ENCODE results near the gene SCARF2.
"Not testable (repeated sequence)": the region's sequence is repeated elsewhere in the genome, so short reads cannot be mapped to it uniquely, and the experiment has no call there.

SCARF2 gene

DNA sequence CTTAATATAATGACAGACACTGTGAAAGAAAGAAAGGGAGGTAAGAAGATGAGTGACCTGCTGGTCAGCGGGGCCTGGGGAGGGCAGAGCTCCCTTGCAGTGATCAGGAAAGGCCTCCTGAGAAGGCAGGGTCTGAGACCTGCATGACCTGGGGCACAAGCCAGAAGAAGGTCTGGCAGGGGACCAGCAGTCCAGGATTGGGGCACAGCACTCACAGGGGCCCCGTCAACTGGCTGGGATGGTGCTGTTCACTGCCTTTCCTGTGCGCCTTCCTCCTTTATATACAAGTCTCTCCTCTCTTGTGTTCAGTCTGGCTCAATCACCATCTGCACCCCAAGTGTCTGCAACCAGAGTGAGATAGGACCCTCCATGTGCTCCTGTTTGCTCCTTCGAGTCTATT is 22.2 kb upstream of the SCARF2 start:
- no peak for DNase-seq (ENCODE audit: low spot score)

DNA sequence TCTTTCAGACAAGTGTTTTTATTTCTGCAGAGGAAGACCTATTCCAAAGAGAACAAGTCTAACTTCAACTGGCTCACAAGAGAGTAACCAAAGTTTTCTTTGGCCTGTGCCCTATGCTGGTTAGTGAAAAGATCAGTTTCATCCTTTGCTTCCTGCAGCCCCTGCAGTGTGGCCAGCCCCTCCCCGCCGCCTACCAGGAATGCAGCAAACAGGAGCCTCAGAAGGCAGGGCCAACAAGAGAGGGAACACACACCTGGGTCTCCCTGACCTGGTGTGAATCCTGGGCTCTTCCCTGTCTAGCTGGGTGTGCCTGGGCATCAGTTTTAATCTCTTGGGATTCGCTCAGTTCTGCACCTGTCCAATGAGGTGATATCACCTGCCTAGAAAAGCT is 21.5 kb upstream of the SCARF2 start:
- no peak for DNase-seq (ENCODE audit: low spot score)

DNA sequence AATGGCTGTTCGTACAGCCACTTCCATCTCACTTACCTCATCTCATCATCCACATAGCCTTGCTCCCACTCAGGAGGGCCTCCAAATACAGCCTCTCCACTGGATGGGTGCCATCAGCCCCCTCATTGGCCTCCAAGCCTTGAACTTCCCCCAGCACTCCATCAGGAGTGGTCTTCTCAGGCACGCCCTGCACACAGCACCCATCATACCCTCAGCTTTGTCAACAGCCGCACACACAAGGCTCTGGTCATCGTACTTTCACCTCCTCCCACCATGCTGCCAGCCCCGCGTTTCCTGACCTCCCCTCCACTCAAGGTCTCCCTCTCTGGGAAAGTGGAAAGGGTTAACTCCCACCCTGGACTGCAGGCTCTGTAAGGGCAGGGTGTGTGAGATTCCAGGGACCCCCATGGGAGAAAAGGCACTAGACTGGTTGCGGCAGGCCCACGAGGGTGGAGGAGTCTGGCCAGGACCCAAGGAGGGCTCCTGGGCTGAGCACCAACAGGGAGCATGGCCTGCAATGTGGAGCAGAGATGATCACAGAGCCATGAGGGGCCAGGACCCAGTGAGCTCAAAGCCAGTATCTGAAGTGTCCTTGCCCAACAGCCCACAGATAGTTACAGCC is 21.0 kb upstream of the SCARF2 start:
- no peak for DNase-seq (ENCODE audit: low spot score)

DNA sequence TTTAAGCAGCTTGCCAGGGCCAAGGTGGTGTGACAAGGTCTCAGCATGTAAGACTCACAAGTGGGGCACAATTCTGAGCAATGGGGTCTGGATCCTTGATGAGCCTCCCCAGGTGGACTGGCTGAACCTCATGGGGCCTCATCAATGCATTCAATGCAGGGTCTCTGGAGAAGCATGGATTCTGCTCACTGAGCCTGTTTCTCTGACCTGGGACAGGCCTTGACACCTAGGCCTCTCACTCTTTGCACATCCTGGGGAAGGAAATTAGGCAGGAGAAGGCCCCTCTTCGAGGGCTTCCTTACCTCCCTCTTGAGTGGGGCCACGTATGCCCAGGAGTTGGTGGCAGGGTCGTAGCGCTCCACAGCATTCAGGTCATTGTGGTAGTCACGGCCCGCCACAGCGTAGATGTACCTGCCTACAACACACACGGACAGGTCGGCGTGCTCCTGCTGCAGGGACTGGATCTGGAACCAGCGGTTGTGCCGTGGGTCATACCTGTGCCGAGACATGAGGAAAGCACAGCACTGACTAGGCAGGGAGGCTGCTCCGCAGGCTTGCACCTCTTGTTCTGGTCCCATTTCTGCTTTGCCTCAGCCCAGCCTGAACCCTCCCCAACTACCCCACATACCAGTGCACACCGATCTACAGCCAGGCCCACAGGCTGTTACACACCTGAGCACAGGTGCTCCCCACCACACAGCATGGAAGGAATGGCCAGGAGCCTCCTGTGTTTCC is 20.0 kb upstream of the SCARF2 start:
- DNase-seq (ENCODE audit: low spot score), result no peak

DNA sequence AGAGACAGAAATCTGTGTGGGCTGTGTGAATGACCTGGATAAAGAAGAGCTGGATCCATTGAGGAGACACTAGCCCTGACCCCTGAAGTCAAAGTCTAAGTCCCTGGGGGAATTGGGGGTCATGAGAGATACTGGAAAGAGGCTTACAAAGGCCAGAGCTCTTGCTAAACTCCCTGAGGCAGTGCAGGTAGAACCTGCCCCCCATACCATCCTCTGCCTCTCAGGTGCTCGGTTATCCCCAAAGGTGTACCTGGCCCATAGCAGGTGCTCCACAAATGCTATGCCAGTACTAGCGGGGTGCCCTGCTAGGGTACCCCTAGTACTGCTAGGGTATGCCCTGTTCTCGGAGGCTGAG is 19.1 kb upstream of the SCARF2 start:
- no peak for DNase-seq (ENCODE audit: low spot score)

DNA sequence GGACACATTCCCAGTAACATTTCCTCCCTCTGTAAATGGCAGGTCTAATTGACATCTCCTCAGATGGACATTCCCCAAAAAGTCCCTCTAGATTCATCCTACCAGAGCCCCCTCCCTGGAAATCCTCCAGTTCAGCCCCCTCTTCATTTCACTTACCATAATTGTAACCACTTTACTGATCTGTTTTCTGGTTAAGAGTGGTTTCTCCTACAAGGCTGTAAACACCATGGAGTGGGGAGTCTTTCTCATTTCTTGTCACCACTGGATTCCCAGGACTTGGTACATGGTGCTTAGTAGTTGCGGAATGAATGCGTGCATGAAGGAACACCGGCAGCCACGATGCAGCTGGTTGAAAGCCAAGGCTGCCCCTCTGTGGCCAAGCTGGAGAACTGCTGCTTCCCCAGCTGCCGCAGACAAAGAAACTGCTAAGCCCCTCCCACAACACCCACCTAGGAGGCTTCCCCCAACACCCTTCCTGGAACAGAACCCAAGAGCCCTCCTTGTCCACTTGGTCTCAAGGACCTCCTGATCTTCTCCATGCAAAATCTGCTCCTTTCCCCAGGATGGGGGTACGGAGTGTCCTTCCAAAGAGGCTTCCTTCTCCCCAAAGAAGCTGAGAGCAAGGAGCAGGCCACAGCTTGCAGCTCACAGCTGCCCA is 18.6 kb upstream of the SCARF2 start:
- DNase-seq (ENCODE audit: low spot score), result peak; percentile 92

DNA sequence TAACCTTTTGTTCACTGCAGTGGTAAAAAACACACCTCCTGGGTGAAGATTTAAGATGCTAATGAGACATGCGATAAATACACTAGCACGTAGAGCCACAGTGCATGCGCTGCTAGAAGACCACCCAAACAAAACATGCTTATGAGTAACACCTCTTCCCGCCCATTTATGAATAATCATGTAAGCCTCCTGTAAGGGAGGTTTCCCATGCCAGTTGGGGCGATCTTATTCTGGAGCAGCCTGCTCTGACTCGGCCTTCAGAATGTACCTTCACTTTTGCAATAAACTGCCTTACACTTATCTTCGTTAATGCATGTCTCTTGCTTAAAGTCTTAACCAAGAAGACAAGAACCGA is 18.1 kb upstream of the SCARF2 start:
- no peak for DNase-seq (ENCODE audit: low spot score)

DNA sequence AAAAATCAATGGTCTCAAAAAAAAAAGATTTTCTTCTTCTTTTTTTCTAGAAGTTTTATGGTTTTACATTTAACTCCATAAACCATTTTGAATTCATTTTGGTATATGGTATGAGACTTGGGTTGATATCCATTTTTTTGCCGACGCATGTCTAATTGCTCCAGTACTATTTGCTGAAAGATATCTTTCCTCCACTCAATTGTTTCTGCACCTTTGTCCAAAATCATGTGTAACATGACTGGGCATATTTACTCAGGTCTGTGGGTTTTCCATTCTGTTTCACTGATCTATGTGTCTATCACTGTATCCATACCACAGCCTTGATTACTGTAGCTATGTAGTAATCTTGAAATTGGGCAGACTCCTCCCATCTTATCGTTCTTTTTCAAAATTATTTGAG is 15.6 kb upstream of the SCARF2 start:
- no peak for DNase-seq (ENCODE audit: low spot score)

DNA sequence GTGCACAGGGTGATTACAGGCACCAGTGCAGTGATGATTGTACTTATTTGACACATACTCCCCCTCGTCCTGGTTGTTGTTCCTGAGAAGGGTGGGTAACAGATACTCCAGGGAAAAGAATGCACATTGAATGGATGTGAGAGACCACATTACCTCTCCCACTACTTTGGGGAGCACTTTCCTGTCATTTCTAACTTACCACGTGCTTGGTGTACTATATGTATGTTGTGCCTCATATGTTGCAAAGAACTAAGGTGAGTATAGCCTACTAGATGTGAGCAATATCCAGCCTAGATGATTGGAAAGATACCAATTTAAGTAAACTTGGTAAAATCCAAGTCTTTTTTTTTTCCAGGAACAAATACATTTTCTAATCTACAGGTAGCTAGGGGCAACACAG is 14.3 kb upstream of the SCARF2 start:
- DNase-seq (ENCODE audit: low spot score), result no peak

DNA sequence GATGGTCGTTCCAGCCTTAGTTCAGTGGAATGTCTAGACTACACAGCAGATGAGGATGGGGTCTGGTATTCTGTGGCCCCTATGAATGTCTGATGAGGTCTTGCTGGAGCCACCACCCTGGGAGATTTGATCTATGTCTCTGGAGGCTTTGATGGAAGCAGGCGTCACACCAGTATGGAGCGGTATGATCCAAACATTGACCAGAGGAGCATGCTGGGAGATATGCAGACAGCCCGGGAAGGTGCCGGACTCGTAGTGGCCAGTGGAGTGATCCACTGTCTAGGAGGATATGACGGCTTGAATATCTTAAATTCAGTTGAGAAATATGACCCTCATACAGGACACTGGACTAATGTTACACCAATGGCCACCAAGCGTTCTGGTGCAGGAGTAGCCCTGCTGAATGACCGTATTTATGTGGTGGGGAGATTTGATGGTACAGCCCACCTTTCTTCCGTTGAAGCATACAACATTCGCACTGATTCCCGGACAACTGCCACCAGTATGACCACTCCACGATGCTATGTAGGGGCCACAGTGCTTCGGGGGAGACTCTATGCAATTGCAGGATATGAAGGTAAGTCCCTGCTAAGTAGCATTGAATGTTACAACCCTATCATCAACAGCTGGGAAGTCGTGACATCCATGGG is 13.6 kb upstream of the SCARF2 start:
- not testable (repeated sequence) for DNase-seq (ENCODE audit: low spot score)

DNA sequence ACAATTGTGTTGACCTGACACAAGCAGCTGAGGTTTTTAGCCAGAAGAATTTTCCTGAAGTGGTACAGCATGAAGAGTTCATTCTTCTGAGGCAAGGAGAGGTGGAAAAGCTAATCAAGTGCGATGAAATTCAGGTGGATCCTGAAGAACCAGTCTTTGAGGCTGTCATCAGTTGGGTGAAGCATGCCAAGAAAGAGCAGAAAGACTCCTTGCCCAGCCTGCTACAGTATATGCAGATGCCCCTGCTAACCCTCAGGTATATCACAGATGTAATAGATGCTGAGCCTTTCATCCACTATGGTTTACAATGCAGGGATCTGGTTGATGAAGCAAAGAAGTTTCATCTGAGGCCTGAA is 12.9 kb upstream of the SCARF2 start:
- DNase-seq (ENCODE audit: low spot score), result no peak

DNA sequence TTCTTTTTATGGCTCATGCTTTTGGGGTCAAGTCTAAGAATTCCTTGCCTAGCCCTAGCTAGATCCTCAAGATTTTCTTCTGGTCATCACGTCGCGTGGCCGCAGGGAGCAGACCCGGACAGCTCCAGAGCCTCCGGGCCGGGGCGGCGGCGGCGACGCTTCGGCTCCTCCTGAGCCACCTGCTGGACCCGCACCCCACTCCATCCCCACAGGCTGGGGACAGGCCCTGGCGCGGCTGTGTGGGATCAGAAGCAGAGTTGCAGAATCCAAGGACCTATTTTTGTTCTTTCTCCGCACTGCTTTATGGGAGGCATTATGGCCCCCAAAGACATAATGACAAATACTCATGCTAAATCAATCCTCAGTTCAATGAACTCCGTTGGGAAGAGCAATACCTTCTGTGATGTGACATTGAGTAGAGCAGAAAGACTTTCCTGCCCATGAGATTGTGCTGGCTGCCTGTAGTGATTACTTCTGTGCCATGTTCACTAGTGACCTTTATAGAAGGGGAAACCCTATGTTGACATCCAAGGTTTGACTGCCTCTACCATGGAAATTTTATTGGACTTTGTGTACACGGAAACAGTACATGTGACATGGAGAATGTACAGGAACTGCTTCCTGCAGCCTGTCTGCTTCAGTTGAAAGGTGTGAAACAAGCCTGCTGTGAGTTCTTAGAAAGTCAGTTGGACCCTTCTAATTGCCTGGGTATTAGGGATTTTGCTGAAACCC is 12.4 kb upstream of the SCARF2 start:
- no peak for DNase-seq (ENCODE audit: low spot score)

DNA sequence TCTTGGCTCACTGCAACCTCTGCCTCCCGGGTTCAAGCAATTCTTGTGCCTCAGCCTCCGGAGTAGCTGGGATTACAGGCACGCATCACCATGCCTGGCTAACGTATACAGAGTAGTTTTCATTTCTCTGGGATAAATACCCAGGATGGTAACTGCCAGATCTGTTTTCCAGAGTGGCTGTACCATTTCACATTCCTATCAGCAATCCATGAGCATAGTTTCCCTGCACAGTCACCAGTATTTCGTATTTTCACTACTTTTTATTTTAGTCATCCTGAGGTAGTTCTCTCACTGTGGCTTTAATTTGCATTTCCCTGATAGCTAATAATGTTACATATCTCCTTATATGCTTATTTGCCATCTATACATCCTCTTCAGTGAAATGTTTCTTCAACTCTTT is 11.0 kb upstream of the SCARF2 start:
- DNase-seq (ENCODE audit: low spot score), result no peak

DNA sequence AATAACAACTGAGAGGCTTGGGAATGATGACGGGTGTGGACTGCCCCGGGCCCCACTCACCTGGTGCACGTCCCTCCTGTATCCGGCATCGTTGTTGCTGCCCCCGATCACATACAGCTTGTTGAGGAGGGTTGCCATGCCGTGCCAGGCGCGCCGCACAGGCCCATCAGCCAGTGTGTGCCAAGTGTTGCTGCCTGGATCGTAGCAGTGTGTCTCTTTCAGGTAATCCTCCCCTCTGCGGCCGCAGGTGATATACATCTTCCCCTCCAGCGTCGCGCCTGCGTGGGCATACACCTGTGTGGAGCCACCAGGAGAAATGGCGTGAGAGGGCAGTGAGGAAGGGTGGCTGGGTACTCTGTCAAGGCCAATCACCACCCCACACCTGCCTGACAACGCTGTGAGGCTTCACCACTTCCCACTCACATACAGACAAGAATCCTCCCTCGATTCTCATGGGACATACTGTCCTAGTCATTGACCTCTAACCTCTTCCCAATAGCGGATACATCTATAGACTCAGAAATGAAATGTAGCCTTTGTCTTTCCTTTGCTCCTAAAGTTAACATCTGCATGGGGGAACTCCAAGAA is 8.9 kb upstream of the SCARF2 start:
- peak; percentile 15 for DNase-seq (ENCODE audit: low spot score)

DNA sequence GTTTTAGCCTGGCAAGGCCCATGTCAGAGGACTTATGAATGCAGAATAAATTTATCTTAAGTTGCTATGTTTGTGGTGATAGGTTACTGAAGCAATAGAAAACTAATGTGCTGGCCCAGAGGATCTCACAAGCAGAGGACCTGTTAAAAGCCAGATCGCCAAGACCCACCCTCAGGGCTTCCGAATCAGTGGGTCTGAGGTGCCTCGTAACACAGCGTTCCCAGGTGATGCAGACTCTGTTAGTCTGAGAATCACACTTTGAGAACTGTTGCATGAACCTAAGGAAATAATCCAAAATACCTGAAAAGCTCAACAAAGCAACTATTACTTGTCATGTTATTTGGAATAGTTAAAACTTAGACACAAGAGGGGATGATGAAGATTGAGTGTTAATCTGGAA is 6.7 kb upstream of the SCARF2 start:
- no peak for DNase-seq (ENCODE audit: low spot score)

DNA sequence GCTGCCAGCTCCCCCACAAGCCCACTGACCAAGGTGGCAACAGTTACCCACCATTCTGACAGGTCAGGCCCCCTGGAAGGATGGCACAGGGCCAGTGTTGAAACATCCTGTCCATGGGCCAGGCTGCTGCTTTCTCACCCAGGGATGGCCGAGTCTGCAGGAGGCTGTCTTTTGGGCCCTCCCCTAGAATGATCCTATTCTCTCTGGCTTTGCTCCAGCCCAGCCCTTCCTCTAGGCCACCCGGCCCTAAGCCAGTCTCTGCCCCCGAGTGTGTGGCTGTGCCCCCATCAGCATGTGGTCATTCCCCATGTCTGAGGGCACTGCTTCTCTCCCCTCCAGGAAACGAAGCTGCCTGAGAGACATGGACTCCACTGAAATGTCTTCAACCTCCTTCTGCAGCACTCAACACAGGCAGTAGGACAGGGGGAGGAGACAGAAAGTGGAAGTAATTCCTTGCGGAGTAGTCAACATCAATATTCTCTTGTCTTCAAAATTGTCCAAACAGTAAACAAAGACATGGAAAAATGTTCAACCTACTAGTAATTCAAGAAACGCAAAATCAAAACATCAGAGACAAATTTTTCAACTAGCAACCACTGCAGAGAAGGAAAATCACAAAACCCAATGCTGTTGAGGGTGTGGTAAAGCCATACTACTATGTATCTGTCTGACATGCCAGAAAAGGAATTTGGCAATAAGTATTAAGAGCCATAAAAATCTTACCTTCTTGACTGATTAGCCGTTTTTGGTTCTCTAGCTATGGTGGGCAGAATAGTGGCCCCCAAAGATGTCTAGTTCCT is 5.1 kb upstream of the SCARF2 start:
- peak; percentile 15 for DNase-seq (ENCODE audit: low spot score)

DNA sequence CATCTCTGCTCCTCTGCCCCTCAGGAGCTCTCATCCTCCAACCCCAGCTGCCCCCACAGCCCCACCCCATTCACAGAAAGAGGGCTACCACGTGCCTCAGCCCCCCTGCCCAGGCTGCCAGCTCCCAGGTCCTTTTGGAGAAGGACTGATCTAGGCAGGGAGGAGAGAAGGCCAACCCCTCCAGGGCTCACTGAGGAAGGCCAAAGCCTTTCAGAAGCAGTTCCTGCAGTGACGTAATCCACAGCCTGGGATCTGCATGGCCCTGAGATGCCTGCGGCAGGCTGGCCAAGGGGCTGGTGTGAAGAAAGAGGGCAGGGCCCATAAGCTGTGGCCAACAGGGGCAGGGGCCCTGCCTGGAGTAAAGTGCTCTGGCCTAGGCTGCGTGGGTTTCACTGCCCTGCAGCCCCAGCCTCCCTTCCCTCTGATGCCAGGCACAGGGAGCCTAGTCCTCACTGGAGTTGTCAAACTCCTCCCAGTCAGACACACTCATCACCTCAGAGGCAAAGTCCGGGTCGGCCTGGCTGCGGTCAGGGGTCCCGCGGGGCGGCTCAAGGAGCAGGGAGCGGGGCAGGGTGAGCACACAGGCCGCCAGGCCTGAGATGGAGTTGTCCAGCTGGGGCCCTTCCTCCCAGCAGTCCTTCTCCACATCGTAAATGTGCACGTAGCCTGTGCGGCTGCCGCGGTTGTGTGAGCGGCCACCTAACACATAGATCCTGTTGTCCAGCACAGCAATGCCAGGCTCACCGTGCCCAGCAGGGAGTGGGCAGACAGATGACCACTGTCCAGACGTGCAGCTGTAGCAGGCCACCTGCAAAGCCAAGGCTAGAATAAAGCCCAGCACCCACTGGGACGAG is 4.2 kb upstream of the SCARF2 start:
- peak; percentile 21 for DNase-seq (ENCODE audit: low spot score)

DNA sequence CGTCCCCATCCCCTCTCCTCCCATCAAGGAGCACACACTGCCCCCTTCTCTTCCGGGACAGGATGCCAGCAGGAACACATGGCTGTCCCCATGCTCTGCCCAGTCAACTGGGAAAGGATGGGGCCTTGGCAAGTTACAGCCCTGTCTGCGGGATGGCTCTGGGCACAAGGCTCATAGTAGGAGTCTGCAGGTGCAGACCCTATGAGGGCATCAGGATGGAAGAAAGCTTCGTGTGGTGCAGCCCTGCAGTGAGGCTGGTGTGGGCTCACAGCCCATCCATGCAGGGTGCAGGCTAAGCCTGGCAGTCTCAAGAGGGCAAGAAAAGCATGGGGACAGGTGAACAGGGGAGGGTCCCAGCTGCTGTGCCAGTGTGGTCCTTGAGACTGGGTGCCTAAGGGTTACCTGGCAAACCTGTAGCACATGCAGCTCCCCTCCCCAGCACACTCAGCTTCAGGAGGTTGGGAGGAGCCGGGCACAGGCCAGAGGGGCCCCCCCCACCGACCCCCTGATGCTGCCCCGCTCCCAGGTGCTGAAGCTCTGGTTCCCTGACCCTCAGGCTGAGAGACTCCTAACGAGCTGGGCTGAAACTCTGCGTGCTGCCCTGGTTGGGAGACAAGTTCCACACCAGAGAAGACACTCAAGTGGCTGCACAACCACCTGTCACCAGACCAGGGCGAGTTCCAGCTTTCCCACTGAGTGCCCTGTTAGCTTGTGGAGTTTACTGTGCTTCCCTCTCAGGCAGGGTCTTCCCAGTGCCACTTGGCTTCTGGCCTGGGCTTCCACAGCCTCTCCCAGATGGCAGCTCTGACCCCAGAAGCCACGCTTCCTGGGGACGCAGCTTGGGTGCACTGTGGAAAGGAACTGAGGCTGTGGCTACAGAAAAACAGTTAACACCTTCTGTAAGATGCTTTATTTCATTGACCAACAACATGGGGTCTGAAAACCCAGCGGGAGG is 3.3 kb upstream of the SCARF2 start:
- peak; percentile 29 for DNase-seq (ENCODE audit: low spot score)

DNA sequence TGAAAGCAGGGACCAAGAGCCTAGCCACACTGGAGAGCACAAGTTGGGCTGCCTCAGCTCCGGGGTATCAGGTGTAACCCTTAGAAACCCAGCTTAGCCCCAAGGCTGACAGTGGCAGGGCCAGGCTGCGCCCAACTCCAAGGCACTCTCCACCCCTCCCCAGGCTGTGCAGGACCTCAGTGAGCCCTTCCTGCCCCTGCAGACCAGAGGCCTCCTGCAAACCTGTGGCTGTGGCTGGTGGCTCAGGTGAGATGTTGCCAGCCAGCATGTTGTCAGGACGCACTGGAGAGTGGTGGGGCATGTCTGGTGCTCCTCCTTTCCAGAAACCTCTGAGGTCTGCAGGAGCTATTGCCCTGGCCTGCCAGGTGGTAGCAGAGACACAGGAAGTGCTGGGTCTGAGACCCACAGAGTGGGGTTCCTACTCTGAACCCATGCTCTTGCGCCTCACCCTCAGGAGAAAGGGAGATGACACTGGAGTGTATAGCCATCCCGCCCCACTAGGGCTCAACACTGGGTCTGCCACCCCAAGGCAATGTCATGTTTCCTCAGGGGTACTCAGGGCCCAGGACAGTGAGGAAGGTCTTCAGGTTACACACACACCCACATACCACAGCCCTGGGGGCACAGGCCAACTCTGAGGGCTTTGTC is 2.4 kb upstream of the SCARF2 start:
- DNase-seq (ENCODE audit: low spot score), result peak; percentile 25

All from D341Med (cell line).